Heart right ventricle (tissue), 16 donors: ENCODE data around the gene ARFGEF3. TPM values are rescaled to one million over a fixed set of nuclear protein-coding genes. Genes with fewer than 3 reads are reported as not detected.

Experiments used
- ATAC-seq, 8 donors: fragments of 200-7000 bp; cut with Tn5 transposase; one replicate each; pipeline ENCODE4 v1.9.1; 2020; ENCODE audit warnings: mild to moderate bottlenecking in 8 of 8, moderate library complexity in 8 of 8, moderate number of reproducible peaks in 1 of 8
- DNase-seq, 2 donors: peaks; one replicate each; pipeline ENCODE4 v3.0.0-alpha.2; 2020
- H3K27ac ChIP-seq, 10 donors: fragments of 200-600 bp; sonication (generic) in 2 of 10; one replicate each; pipeline versions ENCODE4 v1.5.0 to v1.8.0; 2020 to 2022; ENCODE audit warnings: mild to moderate bottlenecking in 3 of 10
- H3K27me3 ChIP-seq, 7 donors: fragments of 200-600 bp; one replicate each; pipeline ENCODE4 v1.8.0; 2021 to 2022; ENCODE audit warnings: mild to moderate bottlenecking in 2 of 7
- H3K36me3 ChIP-seq, 9 donors: fragments of 200-600 bp; sonication (generic) in 1 of 9; one replicate each; pipeline versions ENCODE4 v1.5.0 to v1.8.0; 2020 to 2022; ENCODE audit warnings: mild to moderate bottlenecking in 2 of 9
- H3K4me1 ChIP-seq, 9 donors: fragments of 200-600 bp; sonication (generic) in 1 of 9; one replicate each; pipeline versions ENCODE4 v1.5.0 to v1.8.0; 2020 to 2022; ENCODE audit warnings: mild to moderate bottlenecking in 4 of 9
- H3K4me3 ChIP-seq, 10 donors: fragments of 200-600 bp; sonication (generic) in 2 of 10; one replicate each; pipeline versions ENCODE4 v1.5.0 to v1.8.0; 2020 to 2022; ENCODE audit warnings: mild to moderate bottlenecking in 7 of 10, moderate library complexity in 2 of 10
- H3K9me3 ChIP-seq, 11 donors: fragments of 200-600 bp in 10 of 11; sonication (generic) in 2 of 11; one replicate each; pipeline versions ENCODE4 v1.5.0 to v1.8.0; 2013 to 2022; ENCODE audit warnings: mild to moderate bottlenecking in 2 of 11, control low read depth in 1 of 11, moderate library complexity in 1 of 11
- CTCF ChIP-seq, 9 donors: fragments of 200-600 bp; sonication (generic) in 2 of 9; IDR thresholded peaks; one replicate each; pipeline versions ENCODE4 v1.5.0 to v1.8.0; 2021 to 2022; ENCODE audit warnings: antibody characterized with exemption in 9 of 9, mild to moderate bottlenecking in 5 of 9, moderate library complexity in 1 of 9
- WGBS, 2 donors: extraction: QIAGEN DNeasy Blood & Tissue Kit; methylation state at CpG; one replicate each; pipeline ENCODE4 v1.1.7; 2013; ENCODE audit warnings: inconsistent platforms in 1 of 2; 5-methylcytosine and 5-hydroxymethylcytosine counted together
- intact Hi-C, 10 donors: fragments of 100-400 bp; cut with DNase I; formaldehyde crosslinking; loops; one replicate each; pipeline versions ENCODE4 v1.11.1 to v1.14.2; 2022
- polyA plus RNA-seq, 2 donors: library from polyadenylated mRNA; stranded (reverse); fragments of 200-250 nt; gene quantifications; one replicate each; pipeline ENCODE4 v1.2.3, GENCODE V29; 2013
- total RNA-seq, 10 donors: library from RNA; stranded (reverse); fragmentation: NEBNext Ultra II Directional in 3 of 10; extraction: Animal tissue kit (Norgen Biotek cat#: 25700) in 3 of 10; gene quantifications; one replicate each; pipeline versions ENCODE4 v1.2.1 to v1.2.4, GENCODE V29; 2021 to 2023
- donor health status: Arrhythmogenic right ventricular cardiomyopathy.
- donor health status: ischemic (EF 13 %, LVEDD 7.1; RV severe dilation, severe dysfunction).
- donor health status: healthy with polysubstance abuse.
- donor health status: DM: no; HTN: yes; CAD: no.
- donor health status: DM: no; HTN: no; CAD: no.
- donor health status: ischemic (EF 25% LVEDD 6.9; RV normal size, moderate dysfunction).
- donor health status: ischemic (EF 25% LVEDD 5.7; RV mildly dilated, moderate dysfunction).
- donor health status: healthy.
- donor health status: DM: yes; HTN: yes; CAD: no.
- donor health status: Ischemic cardiomyopathy.
- donor health status: ischemic (EF 35%, LVEDD 5.7; RV mildly dilated, moderate dysfunction).
- donor health status: nonischemic (EF 11% LVEDD 7.7; RV severe dilation, severe dysfunction).
- donor health status: DM: yes; HTN: yes; CAD: no.
- donor health status: PGD.
- donor health status: ischemic (EF 29% LVEDD 5.4; RV normal size, mild dysfunction).
- donor health status: nonischemic (EF 23%, LVEDD 6.1; RV moderate dilation, normal function).

The ARFGEF3 gene
- total and polyA plus RNA-seq, 12 donors, result 0.33 to 11.1 (median 3.3) TPM

- intact Hi-C loops, result no loop called here
- DNase-seq (no peak), ATAC-seq (no peak)
- H3K27ac ChIP-seq, result no peak overlapping the region
- no peak for TF ChIP-seq CTCF (IDR thresholded peaks at IDR 0.05)
- H3K27me3 ChIP-seq, result no peaks in the 10 kb centered on the region
- 76 to 86% methylated on average over 1 of the region's 1 CpG for WGBS, 2 donors
- H3K4me3 ChIP-seq, result no peak overlapping the region
- H3K36me3 ChIP-seq, result no peaks in the 10 kb centered on the region
- no peaks in the 10 kb centered on the region for H3K9me3 ChIP-seq
- no peaks in the 10 kb centered on the region for H3K4me1 ChIP-seq
Measured at GRCh38 chr6:138235693-138236092, 74.0 kb downstream of the ARFGEF3 start.

DNA sequence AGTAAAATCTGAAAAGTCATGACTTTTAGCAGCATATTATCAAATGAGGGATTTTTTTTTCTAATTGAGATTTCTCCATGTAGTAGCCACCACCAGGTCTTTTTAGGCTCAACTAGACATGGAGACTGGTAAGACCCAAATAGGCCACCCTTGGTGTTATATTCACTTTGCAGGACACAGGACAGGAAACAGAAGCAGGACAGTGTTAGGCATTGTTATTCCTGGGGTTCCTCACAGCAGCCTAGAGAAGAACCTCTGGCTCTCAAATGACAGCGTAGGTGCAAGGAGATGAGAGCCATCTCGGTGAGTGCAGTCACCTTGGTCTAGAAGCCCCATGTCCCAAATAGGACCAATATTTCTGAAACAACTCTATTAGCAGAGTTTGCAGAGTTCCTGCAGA is 75.7 kb downstream of the ARFGEF3 start:
- ATAC-seq (no peak), DNase-seq (no peak)
- Histone ChIP-seq H3K27me3 (no peaks in the 10 kb centered on the region), H3K36me3 (no peaks in the 10 kb centered on the region), H3K27ac (no peak overlapping the region), H3K4me1 (no peaks in the 10 kb centered on the region), H3K4me3 (no peak overlapping the region), H3K9me3 (no peaks in the 10 kb centered on the region)
- TF ChIP-seq CTCF (IDR thresholded peaks at IDR 0.05), result no peak
- 90 to 94% methylated on average over 2 of the region's 2 CpGs for WGBS, 2 donors
- intact Hi-C loops, result no loop called here

- 87 to 93% methylated on average over 6 of the region's 6 CpGs for WGBS, 2 donors
- Histone ChIP-seq H3K4me3 (no peak overlapping the region), H3K4me1 (no peaks in the 10 kb centered on the region), H3K27me3 (no peaks in the 10 kb centered on the region), H3K9me3 (no peaks in the 10 kb centered on the region), H3K36me3 (no peaks in the 10 kb centered on the region), H3K27ac (no peak overlapping the region)
- intact Hi-C loops, result no loop called here
- no peak for ATAC-seq
- no peak for DNase-seq
- no peak for TF ChIP-seq CTCF (IDR thresholded peaks at IDR 0.05)
Measured at GRCh38 chr6:138238368-138238767, 76.6 kb downstream of the ARFGEF3 start.

- H3K27me3 ChIP-seq, result no peaks in the 10 kb centered on the region
- 92 to 95% methylated on average over 1 of the region's 1 CpG for WGBS, 2 donors
- H3K27ac ChIP-seq, result no peak overlapping the region
- ATAC-seq, result no peak
- H3K4me3 ChIP-seq, result no peak overlapping the region
- no peaks in the 10 kb centered on the region for H3K36me3 ChIP-seq
- H3K9me3 ChIP-seq, result no peaks in the 10 kb centered on the region
- no peak for DNase-seq
- H3K4me1 ChIP-seq, result no peaks in the 10 kb centered on the region
- intact Hi-C loops, result no loop called here
- TF ChIP-seq CTCF (IDR thresholded peaks at IDR 0.05), result no peak
Measured at GRCh38 chr6:138239774-138240173, 78.0 kb downstream of the ARFGEF3 start.
